ENCODE results near the gene CD8A. TPM values are rescaled to one million over a fixed set of nuclear protein-coding genes. Genes with fewer than 3 reads are reported as not detected.

CD8A gene
- total RNA-seq, 4 donors from 2014 or later = 0.82 to 1.5 (median 1.3) TPM; not detected in 1

GRCh38 chr2:86751778-86752177 is 38.9 kb downstream of the CD8A start:
- no peak for TF ChIP-seq CTCF (IDR thresholded peaks at IDR 0.05; ENCODE audit: low read depth)

GRCh38 chr2:86750240-86750839 is 40.4 kb downstream of the CD8A start:
- no peak for TF ChIP-seq CTCF (IDR thresholded peaks at IDR 0.05; ENCODE audit: low read depth)

- no peak for TF ChIP-seq CTCF (IDR thresholded peaks at IDR 0.05; ENCODE audit: low read depth)
These were observed 42.7 kb downstream of the CD8A start for GRCh38 chr2:86747711-86748639.

- no peak for TF ChIP-seq CTCF (IDR thresholded peaks at IDR 0.05; ENCODE audit: low read depth)
These were observed 43.8 kb downstream of the CD8A start for GRCh38 chr2:86746939-86747338.

GRCh38 chr2:86744152-86744551 is 46.6 kb downstream of the CD8A start:
- no peak for TF ChIP-seq CTCF (IDR thresholded peaks at IDR 0.05; ENCODE audit: low read depth)

Other genes starting within 250 kb of the CD8A start
- 100 to 1,000 TPM; 103 to 228 (median 130) TPM for gene CHMP3, start 227.5 kb downstream of the CD8A start, total RNA-seq
- 10 to 100 TPM; 29.6 to 32.6 (median 31.5) TPM for gene RNF103, start 167.0 kb downstream of the CD8A start, total RNA-seq
- 10 to 100 TPM; 44.2 to 79.4 (median 59.2) TPM for gene RMND5A, start 70.6 kb downstream of the CD8A start, total RNA-seq
- gene CD8B, start 71.0 kb upstream of the CD8A start, total RNA-seq = 1 to 10 TPM in 1 of 4 donors, under 1 TPM in 1, not detected in 2; 0.88 to 3.9 TPM
- 1 to 10 TPM in 2 of 4 donors, under 1 TPM in 2; 0.19 to 3.7 (median 1.1) TPM for gene RGPD1, start 151.2 kb upstream of the CD8A start, total RNA-seq
- gene PLGLB1, start 230.9 kb upstream of the CD8A start, total RNA-seq = 10 to 100 TPM in 1 of 4 donors, 1 to 10 TPM in 3; 2.0 to 13.0 (median 4.4) TPM